Activated CD4-positive, CD25-positive, alpha-beta regulatory T cell treated with anti-CD3 and anti-CD28 coated beads, Interleukin-2, amount 50 U/mL, for 24 hours (primary cell): ENCODE data around the gene CABLES1.

Experiments
- ATAC-seq, 2 donors: fragments of 150-1000 bp; cut with Tn5 transposase; one replicate each; pipeline ENCODE4 v1.10.0; 2021; ENCODE audit warnings: mild to moderate bottlenecking in 1 of 2, moderate library complexity in 1 of 2

The CABLES1 gene

DNA sequence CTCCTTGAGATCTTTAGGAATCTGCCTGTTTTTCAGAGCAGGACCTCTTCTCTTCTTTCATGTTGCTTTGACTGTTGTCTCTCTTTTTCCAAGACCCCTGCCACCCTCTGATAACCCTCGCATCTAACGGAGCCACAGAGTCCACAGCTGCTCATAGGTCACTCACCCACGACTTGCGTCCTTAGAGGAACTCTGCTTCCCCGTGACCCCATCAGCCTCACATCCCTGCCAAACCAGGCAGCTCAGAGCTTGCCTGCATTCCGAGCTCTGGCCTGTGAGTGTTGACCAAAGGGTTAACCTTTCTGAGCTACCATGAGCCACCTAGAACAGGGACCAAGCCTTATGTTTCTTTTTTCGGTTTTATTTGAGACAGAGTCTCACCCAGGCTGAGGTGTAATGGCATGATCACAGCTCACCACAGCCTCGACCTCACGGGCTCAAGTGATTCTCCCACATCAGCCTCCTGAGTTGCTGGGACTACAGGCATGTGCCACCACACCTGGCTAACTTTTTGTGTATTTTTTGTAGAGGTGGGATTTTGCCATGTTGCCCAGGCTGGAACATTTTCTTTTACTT, 36.4 kb downstream of the CABLES1 start:
- no peak for ATAC-seq

DNA sequence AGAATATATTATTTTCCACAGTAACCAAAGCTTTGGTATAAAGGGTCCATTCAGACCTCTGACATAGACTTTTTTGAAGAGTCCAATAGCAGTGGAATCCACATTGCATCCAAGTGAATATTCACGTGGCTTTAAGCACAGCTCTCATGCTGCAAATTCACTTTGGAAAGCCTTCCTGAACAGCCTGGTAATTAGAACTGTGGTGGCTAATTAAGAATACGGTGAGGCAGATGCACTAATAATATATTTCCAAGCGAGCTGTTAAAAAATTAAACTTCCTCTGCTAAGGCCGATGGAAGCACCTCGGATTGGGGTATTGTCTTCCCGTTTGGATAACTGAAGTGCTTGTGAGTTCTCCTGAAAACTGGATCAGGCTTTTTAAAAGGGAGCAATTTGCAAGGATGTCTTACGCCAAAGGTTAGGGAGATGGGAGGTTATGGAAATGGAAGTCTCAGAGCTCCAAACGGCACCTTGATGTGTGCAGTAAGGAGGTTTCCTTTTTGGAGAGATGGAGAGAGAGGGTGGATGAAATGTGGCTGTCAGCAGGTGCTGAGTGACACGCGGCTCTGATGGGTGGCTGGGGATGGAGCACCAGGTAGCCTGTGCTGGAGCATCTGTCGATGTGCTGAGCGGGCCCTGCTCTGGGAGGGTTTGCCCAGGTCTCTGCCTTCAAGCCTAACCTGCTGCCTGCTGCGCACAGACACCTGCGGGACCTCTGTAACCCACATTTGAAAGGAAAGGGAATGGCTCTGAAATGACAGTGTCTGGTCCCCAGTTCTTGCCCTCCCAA, 37.5 kb downstream of the CABLES1 start:
- ATAC-seq = no peak

DNA sequence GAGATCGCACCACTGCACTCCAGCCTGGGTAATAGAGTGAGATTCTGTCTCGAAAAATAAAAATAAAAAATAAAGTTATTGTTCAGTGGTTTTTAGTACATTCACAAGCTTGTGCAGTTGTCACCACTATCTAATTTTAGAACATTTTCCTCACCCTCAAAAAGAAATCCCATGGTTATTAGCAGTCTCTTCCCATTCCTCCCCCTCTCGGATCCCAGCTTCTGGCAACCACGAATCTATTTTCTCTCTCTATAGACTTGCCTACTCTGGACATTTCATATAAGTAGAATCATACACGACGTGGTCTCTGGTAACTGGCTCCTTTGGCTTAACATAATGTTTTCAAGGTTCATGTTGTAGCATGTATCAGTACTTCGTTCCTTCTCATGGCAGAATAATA, 38.6 kb downstream of the CABLES1 start:
- ATAC-seq = no peak

DNA sequence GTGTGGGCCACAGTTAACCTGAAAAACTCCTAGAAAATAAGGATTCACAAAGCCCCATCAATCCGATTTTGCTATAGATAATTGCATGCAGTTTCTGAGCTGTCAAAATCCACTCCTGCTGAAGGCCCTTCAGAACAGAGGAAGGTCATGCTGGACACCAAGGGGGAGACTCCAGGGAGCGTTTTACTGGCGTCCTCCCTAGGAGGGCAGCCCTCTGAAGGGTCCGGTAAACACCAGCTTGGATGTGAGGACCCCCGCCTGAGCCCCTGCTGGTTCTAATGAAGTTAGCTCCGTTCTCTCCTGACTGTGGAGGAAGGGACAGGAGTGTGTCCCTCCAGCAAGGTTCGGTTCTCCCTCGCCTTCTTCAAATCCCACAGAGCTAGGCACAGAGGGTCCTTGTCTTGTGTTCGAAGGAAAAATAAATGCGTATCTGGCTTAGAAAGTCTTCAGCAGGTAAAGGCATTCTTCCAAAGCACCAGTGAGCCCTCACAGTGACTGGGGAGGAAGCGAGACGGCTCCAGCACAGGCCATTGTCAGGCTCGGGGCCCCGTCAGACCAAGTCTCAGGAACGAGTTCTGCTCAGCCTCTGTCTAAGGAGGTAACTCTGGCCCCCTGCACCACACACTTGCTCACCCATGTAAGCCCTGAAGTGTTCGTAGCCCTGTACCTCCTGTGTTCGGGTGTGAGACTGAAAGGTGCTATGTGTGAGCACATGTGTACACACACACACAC, 41.6 kb downstream of the CABLES1 start:
- no peak for ATAC-seq

DNA sequence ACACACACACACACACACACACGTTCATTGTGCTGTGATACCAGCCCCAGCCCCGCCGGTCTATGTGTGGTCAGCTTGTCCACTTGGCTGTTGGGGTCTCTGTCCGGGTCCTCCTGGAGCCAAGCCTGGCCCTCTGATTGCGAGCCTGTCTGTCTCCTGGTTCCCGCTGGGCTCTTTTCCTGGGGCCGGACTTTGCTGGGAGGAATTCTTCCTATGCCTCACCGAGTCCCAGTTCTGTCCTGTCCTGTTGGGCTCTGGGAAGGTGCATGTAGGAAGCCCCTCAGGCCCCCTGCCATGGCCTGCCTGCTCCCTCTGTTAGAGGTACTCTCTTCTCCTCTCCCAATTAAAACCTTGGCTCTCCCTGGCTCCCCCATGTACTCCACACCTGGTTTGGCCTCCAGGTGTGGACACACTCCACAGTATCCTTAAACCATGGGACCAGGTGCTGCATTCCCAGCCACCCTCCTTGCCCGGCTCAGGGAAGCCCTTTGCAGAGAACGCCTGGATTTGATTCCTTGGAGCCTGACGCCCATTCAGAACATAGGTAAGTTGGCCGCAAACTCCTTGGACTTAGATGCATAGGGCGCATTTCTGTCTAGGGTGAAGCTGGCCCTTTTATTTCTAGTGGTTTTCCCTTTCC, 42.3 kb downstream of the CABLES1 start:
- ATAC-seq = no peak

DNA sequence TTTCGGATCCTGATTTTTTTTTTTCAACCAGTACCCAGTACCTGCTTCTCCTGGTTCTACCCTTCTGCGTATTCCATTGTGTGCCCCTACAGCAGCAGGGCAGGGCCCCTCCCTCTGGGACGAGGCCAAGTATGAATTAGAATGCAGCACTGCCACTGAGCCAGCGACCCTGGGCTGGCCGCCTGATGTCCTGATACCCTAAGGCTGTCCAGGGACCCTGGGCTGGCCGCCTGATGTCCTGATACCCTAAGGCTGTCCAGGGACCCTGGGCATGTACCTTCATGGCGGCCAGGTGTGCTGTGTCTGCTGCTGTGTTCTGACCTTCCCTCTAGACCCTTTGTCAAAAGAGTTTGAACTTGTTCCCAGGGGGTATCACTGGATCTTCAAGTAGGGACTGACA, 42.9 kb downstream of the CABLES1 start:
- no peak for ATAC-seq

- no peak for ATAC-seq
These were observed 43.4 kb downstream of the CABLES1 start for GRCh38 chr18:23178661-23179081.

- ATAC-seq = no peak
These were observed 44.1 kb downstream of the CABLES1 start for GRCh38 chr18:23179416-23179815.

GRCh38 chr18:23181547-23181946, 46.3 kb downstream of the CABLES1 start:
- ATAC-seq = no peak

- ATAC-seq = no peak
These were observed 47.3 kb downstream of the CABLES1 start for GRCh38 chr18:23182606-23183005.

DNA sequence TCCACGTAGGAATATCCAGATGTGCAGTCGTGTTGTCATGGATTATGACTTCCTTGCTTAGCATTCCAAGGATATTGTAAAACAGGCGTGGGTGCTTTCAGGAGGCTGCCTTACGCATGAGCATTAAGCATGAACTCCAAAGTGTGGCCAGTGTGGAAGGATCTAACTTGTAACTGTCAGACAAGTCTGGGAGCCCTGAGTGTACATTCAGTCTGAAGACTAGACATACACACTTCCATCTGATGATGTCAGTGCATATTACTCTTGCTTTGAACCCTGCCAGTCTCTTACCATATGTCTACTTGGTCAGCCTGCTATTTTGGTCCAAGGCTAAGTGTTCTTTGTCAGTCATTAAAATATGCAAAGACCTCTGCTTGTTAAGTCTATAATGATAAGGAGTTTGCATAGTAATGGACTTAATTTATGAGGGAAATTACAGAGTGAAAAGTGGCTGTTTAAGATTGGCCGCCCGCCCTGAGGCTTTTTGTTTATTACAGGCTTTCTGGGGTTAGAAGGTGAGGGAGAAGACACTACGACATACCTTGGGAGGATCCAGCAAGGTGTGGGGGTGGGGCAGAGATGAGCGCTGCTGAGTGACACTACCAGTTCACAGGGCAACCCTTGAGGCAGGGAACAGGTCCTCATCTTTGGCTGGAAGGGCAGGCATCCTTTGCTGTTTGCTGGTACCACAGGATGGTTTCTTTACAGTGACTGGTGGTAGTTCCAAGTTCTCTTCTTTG, 48.3 kb downstream of the CABLES1 start:
- no peak for ATAC-seq

DNA sequence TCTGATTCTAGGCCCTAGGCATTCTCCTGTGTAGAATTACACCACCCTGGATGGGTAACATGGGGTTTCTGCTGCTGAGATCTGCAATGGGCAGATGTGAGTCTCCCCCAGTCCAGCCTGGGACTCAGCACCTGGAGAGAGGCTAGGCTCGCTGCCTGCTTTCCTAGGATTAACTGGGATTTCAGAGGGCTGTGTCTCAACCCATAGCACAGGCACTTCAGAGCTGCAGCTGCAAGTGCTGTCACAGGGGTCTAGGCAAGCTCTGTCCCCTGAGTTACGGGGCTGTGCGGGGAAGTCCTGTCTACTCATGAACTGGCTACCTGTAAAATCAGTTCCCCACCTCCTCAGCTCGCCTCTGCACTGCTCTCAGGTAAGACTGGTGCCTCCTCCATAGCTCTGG, 51.5 kb downstream of the CABLES1 start:
- no peak for ATAC-seq

GRCh38 chr18:23188068-23188760, 52.9 kb downstream of the CABLES1 start:
- ATAC-seq = no peak

- ATAC-seq = no peak
These were observed 53.8 kb downstream of the CABLES1 start for GRCh38 chr18:23189099-23189498.

DNA sequence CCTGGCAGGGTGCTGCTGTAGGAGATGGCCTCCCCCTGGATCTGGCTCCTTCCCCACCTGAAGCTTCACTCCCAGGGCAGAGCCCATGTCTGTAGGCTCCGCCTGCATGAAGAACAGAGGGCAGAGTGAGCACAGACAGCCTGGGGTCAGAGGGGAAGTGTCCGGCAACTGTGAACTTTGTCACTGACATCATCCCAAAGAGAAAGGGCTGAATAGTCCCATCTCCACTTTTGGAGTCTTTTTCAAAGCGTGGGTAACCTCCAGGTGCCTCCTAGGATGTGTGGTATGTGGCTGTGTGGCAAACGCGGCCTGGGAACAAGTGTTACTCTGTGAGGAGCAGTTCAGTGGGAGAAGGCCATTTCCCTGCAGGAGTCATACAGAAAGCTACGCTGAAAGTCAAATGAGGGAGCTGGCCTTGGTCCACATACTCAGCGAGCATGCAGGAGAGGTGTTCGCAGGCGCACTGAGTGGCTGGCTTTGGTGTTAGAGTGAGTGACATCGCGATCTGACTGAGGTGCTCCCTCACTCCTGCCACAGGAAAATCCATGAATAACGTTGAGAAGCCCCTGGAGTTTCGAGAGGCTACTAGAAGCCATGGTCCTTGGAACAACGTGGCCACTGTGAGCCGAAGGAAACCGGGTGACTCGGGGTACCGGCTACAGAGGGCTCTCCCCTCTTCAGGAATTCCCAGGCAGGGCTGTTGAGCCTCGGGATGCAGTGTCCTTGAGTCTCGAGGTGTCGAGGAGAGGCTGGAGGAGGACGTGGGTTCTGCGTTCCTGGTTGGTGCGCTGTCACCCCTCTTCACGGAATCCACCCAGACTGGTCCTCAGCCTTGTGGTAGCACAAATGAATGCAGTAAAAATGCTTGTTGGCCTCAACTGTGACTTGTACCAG, 54.7 kb downstream of the CABLES1 start:
- no peak for ATAC-seq

- ATAC-seq = no peak
These were observed 55.9 kb downstream of the CABLES1 start for GRCh38 chr18:23191232-23191631.

- ATAC-seq = no peak
These were observed 58.5 kb downstream of the CABLES1 start for GRCh38 chr18:23193742-23194141.

DNA sequence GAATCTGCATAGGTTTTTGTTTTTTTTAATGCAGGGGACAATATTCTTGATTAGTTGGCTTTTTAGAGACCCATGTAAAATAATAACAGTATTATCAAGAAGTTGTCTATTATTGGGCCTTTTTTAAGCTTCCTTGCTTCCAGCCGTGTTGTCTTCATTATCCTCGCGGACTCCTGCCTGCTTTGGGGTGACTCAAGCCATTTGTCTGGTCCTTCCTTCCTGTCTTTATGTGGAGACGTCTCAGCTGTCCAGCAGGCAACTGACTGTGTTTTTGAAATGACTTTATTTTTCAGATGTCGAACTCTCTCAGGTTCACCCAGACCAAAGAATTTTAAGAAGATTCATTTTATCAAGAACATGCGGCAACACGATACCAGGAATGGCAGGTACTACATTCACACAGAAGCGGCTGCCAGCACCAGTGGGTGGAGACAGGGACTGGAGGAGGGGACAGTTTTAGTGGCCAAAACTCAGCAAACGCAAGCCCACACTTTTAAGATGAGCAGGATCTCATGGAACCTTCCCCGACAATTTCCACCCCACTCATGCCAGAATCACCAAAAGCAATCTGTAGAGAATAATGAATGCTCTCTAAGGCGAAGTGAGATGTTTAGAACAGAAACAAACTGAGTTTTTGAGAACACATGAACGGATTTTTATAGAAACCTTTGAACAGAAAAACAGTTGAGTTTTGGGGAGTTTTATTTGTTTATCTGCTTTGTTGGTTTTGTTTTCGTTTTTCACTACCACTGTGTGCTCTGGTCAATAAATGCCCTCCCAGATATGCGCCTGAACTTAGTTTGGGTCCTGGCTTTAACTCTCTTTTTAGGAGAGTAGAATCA, 59.1 kb downstream of the CABLES1 start:
- no peak for ATAC-seq

DNA sequence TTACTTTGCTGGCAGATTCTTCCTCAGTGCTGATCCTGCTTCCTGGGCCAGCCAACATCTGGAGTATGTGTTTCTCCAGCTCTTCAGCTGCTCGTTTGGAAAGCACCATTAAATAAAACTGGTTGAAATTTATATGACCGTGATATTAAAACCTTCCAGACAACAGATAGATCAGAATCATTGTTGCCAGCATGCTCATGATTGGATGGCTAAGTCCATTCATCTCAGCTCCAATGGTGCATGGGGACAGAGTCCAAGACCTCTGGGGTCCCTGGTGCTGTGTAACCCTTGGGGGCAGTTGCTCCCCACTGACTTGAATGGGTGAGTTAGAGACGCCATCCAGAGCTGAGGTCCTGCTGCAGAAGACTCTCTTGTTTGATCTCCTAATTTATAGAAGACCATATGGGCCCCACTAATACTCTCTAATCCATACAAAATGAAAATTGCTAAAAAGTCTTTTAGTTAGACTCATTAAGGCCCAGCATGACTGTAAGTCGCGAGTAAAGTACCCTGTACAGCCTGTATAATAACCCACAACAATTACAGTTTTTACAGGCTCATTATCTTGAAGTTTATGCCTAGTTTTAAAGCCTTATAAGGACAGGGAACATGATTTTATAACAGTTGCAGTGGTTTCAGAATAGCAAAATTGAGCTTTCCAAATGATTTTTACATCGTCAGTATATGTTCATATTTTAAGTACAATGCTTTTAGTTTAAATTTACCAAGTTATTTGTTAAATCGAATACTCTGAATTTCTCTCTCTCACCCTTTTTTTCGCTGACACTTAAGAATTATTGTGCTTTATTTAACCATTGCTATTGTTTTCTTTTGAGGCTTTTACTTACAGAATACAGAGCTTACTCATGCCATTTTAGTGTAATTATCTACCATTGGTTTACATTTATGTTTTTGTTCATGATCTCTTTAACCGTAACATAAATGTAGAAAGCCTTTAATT, 60.0 kb downstream of the CABLES1 start:
- no peak for ATAC-seq
